HG02943 (cell line): ENCODE measurements around the gene WLS.

Experiments used
- ATAC-seq: cut with Tn5 transposase; IDR thresholded peaks from one replicate; pipeline ENCODE4 v1.9.1; 2021; ENCODE audit warnings: mild to moderate bottlenecking, low read depth, moderate library complexity; ENCODE audit not compliant: unreplicated experiment

Gene WLS

DNA sequence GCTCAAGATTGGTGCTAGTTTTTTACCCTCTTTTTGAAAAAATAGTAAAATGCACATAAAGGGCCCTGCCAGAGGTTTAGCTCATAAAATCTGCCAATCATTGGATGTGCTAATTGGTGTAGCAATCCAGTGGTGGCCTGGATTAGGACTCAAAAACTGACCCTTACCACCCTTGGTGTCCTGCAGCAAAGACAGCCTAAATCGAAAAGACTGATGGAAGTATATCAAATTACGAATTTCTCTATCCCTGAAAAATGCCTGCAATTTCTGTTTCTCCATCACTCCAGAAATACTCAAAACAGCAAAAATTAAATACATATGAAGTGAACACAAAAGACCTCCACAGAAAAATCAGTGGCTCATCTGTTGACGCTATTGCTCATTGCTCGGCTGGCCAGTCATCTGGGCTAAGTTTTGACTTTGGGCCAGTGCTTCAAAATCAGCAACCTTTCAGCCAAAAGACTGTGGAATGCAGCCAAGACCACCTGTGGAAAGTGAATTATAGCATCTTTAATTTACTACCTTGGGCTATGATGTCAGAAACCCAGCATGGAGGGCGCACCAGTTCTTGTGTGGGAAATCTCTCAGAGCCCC is 30.0 kb downstream of the WLS start:
- no peak for ATAC-seq

DNA sequence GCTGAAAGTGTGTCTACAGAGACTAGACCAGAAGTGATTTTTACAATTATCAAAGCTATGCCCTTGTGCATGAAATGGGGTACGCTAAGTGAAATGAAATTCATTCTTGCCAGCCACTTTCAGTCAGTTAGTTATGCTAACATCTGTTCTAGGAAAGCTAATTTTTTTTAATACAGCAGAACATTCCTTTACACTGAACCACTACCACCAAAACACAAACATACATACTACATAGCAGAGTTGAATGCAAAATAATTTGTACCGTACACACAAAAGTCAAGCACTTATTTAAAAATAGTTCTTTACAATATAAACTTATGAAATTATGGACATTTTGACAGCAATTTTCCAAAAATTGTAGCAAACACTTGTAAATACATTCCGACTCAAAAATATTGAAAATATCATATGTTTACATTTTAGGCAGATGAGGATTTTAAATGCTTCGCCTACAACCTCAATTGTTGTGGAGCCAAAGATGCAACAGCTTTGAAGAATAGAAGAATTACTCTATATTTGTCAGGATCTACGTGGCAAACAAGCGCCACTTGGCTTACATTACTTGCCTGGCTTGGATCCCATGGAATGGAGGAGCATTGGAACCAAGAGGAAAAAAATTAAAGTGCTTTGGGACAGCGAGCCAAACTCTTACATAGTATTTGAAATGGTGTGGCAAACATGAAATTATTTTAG is 30.6 kb downstream of the WLS start:
- no peak for ATAC-seq

DNA sequence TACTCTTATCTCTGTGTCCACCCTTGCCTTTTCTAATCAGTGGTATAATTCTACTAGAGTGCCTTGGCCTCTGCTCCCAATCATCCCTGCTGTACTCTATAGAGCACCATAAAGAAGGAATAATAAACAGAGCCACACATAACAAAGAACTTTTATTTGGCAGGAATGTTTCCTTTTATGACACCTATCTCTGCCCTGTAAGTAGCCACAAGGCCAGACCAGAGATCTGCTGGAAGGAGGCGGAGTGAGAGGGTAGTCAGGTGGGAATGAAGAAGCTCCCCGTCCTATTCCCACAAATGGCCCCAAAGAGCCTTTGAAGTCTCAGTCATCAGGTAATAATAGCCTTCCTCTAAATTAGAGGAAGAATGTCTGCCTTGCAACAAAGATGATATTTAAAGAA is 32.7 kb downstream of the WLS start:
- ATAC-seq: no peak

- no peak for ATAC-seq
Observed at GRCh38 chr1:68198752-68199151, 33.6 kb downstream of the WLS start.

DNA sequence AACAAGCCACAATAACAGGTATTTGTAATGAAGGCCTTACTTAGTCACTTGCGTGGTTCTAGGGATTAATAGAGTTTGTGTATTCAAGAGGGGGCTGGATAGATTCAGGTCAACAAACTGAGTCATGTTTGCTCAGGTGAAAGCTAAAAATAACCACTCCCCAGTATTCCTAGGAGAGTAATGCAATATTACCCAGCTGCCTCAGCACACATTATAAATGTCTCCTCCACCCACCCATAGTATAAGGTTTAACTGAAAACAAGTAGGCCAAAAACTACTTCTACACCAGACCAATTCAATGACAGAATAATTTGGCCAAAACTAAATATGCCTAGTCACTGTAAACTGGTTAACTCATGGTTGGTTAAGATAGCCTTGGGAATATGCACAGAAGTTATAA is 34.4 kb downstream of the WLS start:
- no peak for ATAC-seq

DNA sequence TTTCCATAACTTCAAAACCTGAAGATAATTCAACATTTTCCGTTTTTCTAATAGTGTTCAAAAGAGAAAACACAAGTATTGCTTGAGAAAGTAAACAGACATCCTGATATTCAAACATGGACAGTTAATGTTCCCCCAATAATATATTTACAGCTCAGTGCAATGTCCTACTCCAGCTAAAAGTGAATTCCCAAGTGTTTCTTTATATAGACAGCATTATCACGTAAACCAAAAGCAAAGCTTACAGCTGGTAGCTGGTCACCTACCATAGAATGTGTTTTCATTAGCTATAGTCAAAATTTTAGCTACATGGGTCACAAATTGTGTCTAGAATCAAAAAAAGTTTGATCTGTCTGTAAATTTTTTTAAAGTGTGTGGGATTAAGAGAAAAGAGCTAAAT is 34.9 kb downstream of the WLS start:
- ATAC-seq: no peak

DNA sequence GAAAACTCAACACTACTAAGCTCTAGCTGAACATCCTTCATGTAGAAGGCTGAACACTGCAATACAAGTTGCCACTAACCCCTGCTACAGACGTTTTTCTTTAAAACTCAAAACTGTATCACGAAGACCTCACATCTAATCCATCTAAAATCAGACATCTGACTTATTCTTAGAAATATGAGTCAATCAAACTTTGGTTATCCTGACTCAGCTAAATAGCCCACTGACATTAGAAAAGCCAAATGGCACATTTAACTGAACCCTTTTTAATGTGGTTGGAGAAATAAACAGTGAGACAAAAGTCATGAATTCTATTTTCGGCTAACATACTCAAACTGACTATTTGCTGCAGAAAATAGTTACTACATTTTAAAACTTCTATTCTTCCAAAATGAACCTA is 35.6 kb downstream of the WLS start:
- no peak for ATAC-seq

- ATAC-seq: no peak
Observed at GRCh38 chr1:68191717-68192116, 40.6 kb downstream of the WLS start.

DNA sequence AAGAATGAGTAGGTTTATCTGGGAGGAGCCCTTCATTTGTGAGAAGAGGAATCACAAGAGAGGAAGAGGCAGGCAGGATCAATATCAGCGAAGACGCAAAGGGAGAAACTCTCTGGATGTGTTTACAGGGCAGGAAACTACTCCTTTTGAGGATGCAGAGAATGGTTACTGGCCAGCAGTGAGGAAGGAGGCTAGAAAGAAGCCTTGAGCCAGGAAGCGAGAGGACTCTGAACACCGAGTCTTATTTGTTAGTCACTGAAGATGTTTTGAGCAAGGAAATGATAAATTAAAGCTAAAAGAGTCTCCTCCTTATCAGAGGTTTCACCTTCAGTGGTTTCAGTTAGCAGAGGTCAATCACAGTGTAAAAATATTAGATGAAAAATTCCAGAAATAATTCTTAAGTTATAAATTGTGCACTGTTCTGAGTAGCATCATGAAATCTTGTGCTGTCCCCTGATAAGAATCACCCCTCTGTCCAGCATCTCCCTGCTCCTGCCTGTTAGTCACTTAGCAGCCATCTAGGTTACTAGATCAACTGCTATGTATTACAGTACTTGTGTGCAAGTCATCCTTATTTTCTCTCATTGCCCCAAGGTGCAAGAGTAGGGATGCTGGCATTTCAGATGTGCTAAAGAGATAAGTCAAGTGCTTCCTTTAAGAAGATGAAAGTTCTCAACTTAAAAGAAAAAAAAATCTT is 43.5 kb downstream of the WLS start:
- ATAC-seq: no peak

DNA sequence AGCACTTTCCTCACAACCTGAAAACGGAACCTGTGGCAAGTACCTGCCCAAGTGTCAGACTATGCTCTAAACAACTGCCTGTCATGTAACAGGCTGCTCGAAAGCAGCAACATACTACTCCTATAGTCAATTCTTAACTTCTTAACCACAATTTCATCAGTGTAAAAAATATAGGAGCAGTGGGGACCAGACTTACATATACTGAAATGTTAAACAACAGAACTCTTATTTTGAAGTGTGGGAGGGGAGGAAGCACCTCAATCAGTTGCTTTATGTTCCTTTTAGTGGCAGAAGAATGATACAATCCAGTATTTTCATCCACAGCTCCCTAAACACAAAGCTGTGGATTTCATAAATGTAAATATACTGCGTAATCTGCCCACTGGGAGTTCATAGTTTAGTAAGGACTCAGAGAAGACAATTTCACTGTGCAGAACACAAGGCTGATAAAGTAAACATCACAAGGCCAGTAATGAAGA is 44.2 kb downstream of the WLS start:
- ATAC-seq: no peak

DNA sequence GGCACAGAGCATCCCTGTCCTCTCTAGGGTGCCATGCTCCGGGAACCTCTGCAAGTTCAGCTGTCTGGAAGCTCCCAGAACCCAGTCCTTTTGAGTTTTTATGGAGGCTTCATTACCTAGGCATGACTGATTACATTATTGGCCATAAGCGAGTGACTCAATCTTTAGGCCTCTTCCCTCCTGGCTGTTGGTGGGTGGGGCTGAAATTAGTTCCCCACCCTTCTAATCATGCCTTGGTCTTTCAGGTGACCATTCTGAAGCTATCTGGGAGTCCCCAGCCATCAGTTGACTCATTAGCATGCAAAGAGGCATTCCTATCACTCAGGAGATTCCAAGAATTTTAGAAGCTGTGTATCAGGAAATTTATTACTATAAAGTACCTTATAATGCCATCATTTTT is 46.6 kb downstream of the WLS start:
- ATAC-seq: no peak

- no peak for ATAC-seq
Observed at GRCh38 chr1:68183895-68184294, 48.4 kb downstream of the WLS start.

GRCh38 chr1:68181165-68181556 is 51.2 kb downstream of the WLS start:
- no peak for ATAC-seq

DNA sequence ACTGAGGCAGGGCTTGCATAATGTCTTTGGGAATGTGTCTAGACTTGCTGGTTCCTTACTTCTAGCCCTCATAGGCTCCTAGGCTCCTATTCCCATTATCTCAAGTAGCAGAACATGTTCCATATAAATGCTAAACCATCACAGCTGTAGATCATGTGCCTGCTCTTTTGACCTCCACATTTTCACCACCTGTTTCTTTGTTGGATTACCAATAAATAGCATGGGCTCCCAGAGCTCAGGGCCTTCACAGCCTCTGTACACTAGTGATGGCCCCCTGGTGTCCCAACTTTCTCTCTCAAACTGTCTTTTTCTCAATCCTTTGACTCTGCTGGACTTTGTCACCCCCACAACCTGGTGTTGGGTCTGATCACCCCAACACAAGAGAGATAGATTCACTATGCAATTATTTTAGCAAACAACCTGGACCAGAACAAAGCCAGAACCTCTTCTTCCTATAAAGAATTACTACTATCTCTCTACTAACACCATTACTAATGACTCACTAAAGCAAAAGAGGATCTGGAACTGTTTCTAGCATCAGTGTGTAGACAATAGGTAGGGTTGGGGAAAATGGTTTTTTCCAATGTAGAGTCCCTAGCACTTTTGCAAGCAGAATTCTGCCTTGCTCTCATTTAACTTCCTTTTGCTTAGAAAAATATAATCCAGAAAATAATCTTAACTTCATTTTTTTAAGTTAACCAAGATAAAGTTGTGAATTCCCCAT is 51.7 kb downstream of the WLS start:
- ATAC-seq: no peak

DNA sequence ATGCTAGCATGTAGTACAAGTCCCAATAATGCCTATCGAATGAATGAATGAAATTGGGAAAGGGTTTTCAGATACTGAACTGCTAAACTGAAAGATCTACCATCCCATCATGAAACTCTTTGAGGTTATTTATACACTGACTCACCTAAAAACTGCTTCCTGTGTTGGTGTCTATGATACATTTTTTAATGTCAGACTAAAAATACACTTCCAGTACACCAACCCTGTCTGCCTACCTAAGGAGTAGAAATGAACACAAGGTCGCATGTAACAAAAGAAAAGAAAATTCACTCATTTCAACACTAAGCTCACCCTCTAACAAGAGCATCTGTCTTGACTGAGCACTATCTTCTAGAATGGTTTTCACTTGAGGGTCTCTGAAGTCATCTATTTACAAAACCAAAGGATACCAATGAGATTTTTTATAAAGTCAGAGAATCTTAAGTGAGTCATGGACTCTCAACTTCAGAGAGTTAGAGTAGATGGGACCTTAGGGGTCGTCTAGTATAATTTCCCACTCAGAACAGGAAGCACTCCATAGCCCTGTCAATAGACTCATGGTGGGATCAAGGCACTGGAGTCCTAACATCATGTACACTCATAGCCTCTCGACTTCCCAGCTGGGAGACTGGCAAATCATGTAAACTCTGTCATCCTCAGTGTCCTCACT is 53.4 kb downstream of the WLS start:
- no peak for ATAC-seq

DNA sequence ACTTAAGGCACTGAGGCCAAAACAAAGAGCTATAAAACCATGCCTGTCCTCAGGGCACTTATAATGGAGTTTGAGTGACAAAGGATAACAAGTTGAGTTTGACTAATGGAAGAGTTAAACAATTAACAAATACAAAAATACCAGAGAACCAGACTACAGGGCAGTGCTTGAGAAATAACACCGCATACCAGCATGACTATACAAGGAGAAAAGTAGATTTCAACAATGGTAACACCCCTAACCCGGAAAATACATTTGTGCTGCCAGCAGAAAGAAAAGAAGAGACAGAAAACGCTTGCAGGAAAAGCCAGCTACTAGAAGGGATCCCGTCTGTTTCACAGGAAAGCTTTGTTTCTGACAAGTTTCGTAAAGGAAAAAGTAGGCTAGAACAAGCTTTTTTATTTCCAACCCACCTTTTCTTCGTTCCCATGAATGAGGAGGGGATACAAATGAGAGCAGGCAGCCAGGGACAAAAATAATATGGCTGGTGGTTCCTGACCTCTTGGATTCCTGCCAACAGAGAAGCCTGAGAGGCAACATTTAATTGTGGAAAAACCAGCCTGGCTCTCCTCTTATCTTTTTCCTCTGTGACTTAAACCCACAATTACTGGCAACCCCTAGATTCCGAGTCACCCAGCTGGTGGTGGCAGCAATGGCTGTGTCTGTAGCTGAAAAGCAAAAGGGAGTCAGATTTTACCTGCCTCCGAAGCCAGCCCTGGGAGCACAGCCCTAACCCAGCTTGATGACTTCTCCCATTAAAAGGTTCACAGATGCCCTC is 56.5 kb downstream of the WLS start:
- ATAC-seq: no peak

DNA sequence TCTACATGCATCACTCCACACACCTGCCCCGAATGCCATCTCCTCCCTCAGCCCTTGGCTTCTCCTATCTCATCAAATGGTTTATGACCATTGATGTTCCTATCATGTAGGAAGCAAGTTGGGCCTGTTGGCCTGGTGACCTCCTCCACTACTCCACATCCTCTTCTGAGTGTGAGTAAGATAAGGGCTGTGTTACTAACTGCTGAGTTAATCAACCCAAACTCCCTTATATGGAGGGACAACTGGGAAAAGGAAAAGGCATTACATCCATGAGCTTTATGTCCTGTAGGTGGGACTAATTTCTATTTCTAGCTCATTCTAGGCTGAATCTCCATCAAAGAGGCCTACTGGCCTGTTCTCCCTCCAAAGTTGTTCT is 57.6 kb downstream of the WLS start:
- no peak for ATAC-seq

GRCh38 chr1:68173936-68174737 is 58.2 kb downstream of the WLS start:
- no peak for ATAC-seq

DNA sequence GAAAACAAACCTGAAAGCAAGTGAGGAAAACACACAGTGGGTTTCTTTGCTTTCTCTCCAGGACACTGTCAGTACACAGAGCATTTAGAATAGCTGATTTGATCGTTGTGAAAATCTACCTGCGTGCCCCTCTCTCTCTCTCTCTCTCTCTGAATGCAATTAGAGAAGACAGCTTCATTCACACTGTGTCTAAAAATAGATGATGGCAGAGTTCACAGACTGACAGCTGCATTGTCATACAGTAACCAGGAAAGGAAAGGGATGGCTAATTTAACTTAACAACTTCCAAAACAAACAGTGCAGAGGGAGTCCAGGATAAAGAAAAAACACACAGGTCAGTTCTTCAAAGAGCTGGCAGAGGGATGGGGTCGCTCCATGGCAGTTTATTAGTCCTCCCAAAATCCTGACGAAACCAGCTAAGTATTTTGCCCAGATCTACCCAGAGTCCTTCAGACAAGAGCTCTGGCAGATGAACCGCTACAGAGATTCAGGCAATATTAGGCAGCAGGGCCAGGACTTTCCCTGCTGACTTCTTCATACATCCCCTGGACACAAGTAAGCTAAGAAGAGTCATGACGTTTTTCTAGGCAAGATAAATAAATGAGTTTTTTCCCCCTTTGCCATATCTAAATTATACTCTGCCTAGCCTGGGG is 58.9 kb downstream of the WLS start:
- ATAC-seq: no peak
